Measurements from ENCODE around the gene ERAP2. TPM values are rescaled to one million over a fixed set of nuclear protein-coding genes. Genes with fewer than 3 reads are reported as not detected.
A peak's percentile ranks its signal among the peaks of the same experiment; 100 is the strongest.

ERAP2 gene
- total and polyA plus RNA-seq, 7 donors = 0.60 to 44.9 (median 7.7) TPM

GRCh38 chr5:96896806-96897205 lies 20.5 kb downstream of the ERAP2 start:
- Histone ChIP-seq H3K27ac (no peak overlapping the region), H3K9me3 (no peaks in the 10 kb centered on the region), H3K27me3 (no peaks in the 10 kb centered on the region), H3K36me3 (peaks cover 0 to 67% (median 0%) of the 10 kb centered on the region in 4 donors), H3K4me1 (no peaks in the 10 kb centered on the region), H3K4me3 (no peak overlapping the region)
- intact Hi-C loops (cut with DNase I) = no loop called here
- TF ChIP-seq POLR2AphosphoS5 (IDR thresholded peaks at IDR 0.05) (no peak), CTCF (IDR thresholded peaks at IDR 0.05) (no peak), EP300 (IDR thresholded peaks at IDR 0.05) (no peak), POLR2A (IDR thresholded peaks at IDR 0.05) (no peak)
- DNase-seq = no peak
- 49 to 58% methylated on average over 3 of the region's 3 CpGs for WGBS, 2 donors

- 89% methylated on average over 6 of the region's 6 CpGs for WGBS, 2 donors
- Histone ChIP-seq H3K27me3 (no peaks in the 10 kb centered on the region), H3K27ac (no peak overlapping the region), H3K4me3 (no peak overlapping the region), H3K9me3 (no peaks in the 10 kb centered on the region), H3K36me3 (peaks cover 0 to 69% (median 4%) of the 10 kb centered on the region in 4 donors), H3K4me1 (no peaks in the 10 kb centered on the region)
- peak in 1 of 4 experiments; percentile 15 for TF ChIP-seq CTCF (IDR thresholded peaks at IDR 0.05)
- TF ChIP-seq POLR2A (IDR thresholded peaks at IDR 0.05) = no peak
- no peak for DNase-seq
- intact Hi-C loops (cut with DNase I) = no loop called here
These were observed 25.1 kb downstream of the ERAP2 start for GRCh38 chr5:96901384-96901783.

- 93 to 96% methylated on average over 1 of the region's 1 CpG for WGBS, 2 donors
- Histone ChIP-seq H3K36me3 (peaks cover 0 to 64% (median 4%) of the 10 kb centered on the region in 4 donors), H3K4me3 (no peak overlapping the region), H3K27ac (no peak overlapping the region), H3K27me3 (no peaks in the 10 kb centered on the region), H3K9me3 (no peaks in the 10 kb centered on the region), H3K4me1 (no peaks in the 10 kb centered on the region)
- no peak for DNase-seq
- TF ChIP-seq POLR2AphosphoS5 (IDR thresholded peaks at IDR 0.05) (no peak), CTCF (IDR thresholded peaks at IDR 0.05) (no peak), EP300 (IDR thresholded peaks at IDR 0.05) (no peak), POLR2A (IDR thresholded peaks at IDR 0.05) (no peak)
- intact Hi-C loops (cut with DNase I) = no loop called here
These were observed 25.5 kb downstream of the ERAP2 start for GRCh38 chr5:96901841-96902240.

- Histone ChIP-seq H3K4me3 (no peak overlapping the region), H3K27ac (no peak overlapping the region), H3K36me3 (peaks cover 0 to 54% (median 4%) of the 10 kb centered on the region in 4 donors), H3K4me1 (no peaks in the 10 kb centered on the region), H3K9me3 (no peaks in the 10 kb centered on the region), H3K27me3 (no peaks in the 10 kb centered on the region)
- TF ChIP-seq POLR2A (IDR thresholded peaks at IDR 0.05) (no peak), POLR2AphosphoS5 (IDR thresholded peaks at IDR 0.05) (no peak), CTCF (IDR thresholded peaks at IDR 0.05) (no peak), EP300 (IDR thresholded peaks at IDR 0.05) (no peak)
- intact Hi-C loops (cut with DNase I) = no loop called here
- DNase-seq = no peak
- 96 to 97% methylated on average over 3 of the region's 3 CpGs for WGBS, 2 donors
These were observed 26.6 kb downstream of the ERAP2 start for GRCh38 chr5:96902876-96903275.

- H3K36me3 ChIP-seq = peaks cover 0 to 52% (median 4%) of the 10 kb centered on the region in 4 donors
- TF ChIP-seq EP300 (IDR thresholded peaks at IDR 0.05) (no peak), POLR2A (IDR thresholded peaks at IDR 0.05) (no peak), POLR2AphosphoS5 (IDR thresholded peaks at IDR 0.05) (no peak), CTCF (IDR thresholded peaks at IDR 0.05) (no peak)
- no peaks in the 10 kb centered on the region for H3K9me3 ChIP-seq
- H3K4me3 ChIP-seq = no peak overlapping the region
- no peaks in the 10 kb centered on the region for H3K4me1 ChIP-seq
- no peak overlapping the region for H3K27ac ChIP-seq
- WGBS, 2 donors = 97% methylated on average over 2 of the region's 2 CpGs
- H3K27me3 ChIP-seq = no peaks in the 10 kb centered on the region
- DNase-seq = no peak
- intact Hi-C loops (cut with DNase I) = no loop called here
These were observed 27.0 kb downstream of the ERAP2 start for GRCh38 chr5:96903300-96903699.

Data from sigmoid colon (tissue), 7 donors.